Measurements from ENCODE around the gene ADTRP.
A peak's percentile ranks its signal among the peaks of the same experiment; 100 is the strongest.
"Not testable (repeated sequence)": the region's sequence is repeated elsewhere in the genome, so short reads cannot be mapped to it uniquely, and the experiment has no call there.

The ADTRP gene

GRCh38 chr6:11802886-11803590 lies 24.4 kb upstream of the ADTRP start:
- DNase-seq, result no peak

- DNase-seq, result not testable (repeated sequence)
Measured at GRCh38 chr6:11800531-11800930, 21.9 kb upstream of the ADTRP start.

- no peak for DNase-seq
Measured at GRCh38 chr6:11798538-11798937, 19.9 kb upstream of the ADTRP start.

- no peak for DNase-seq
Measured at GRCh38 chr6:11798096-11798495, 19.5 kb upstream of the ADTRP start.

- DNase-seq, result no peak
Measured at GRCh38 chr6:11796829-11797228, 18.2 kb upstream of the ADTRP start.

GRCh38 chr6:11795403-11795802 lies 16.8 kb upstream of the ADTRP start:
- no peak for DNase-seq

- no peak for DNase-seq
Measured at GRCh38 chr6:11793277-11793676, 14.7 kb upstream of the ADTRP start.

GRCh38 chr6:11791354-11792107 lies 12.9 kb upstream of the ADTRP start:
- DNase-seq, result peak; percentile 60

- no peak for DNase-seq
Measured at GRCh38 chr6:11789744-11790143, 11.1 kb upstream of the ADTRP start.

- no peak for DNase-seq
Measured at GRCh38 chr6:11788043-11788442, 9.4 kb upstream of the ADTRP start.

- DNase-seq, result no peak
Measured at GRCh38 chr6:11785774-11786579, 7.4 kb upstream of the ADTRP start.

- no peak for DNase-seq
Measured at GRCh38 chr6:11785415-11785773, 6.8 kb upstream of the ADTRP start.

- no peak for DNase-seq
Measured at GRCh38 chr6:11784341-11784740, 5.7 kb upstream of the ADTRP start.

- no peak for DNase-seq
Measured at GRCh38 chr6:11783524-11784064, 5.0 kb upstream of the ADTRP start.

- no peak for DNase-seq
Measured at GRCh38 chr6:11782524-11782923, 3.9 kb upstream of the ADTRP start.

GRCh38 chr6:11780097-11780428 lies 1.5 kb upstream of the ADTRP start:
- DNase-seq, result no peak

GRCh38 chr6:11779329-11780096 lies 910 bp upstream of the ADTRP start:
- no peak for DNase-seq

- no peak for DNase-seq
Measured at GRCh38 chr6:11778036-11778435, 567 bp downstream of the ADTRP start.

GRCh38 chr6:11775791-11776409 lies 2.7 kb downstream of the ADTRP start:
- no peak for DNase-seq

- no peak for DNase-seq
Measured at GRCh38 chr6:11774426-11774825, 4.2 kb downstream of the ADTRP start.

GRCh38 chr6:11773581-11773980 lies 5.0 kb downstream of the ADTRP start:
- DNase-seq, result no peak

GRCh38 chr6:11773013-11773412 lies 5.6 kb downstream of the ADTRP start:
- no peak for DNase-seq

All from NK-92 treated with Interleukin-12 subunit alpha and Interleukin-12 subunit beta, amount 100 ng/mL, for 24 hours (cell line).